GM08714 (cell line): ENCODE data around the gene MTA2.
"Not testable (repeated sequence)": the region's sequence is repeated elsewhere in the genome, so short reads cannot be mapped to it uniquely, and the experiment has no call there.

Source experiments
- H3K4me3 ChIP-seq: fragments of 200-500 bp; sonication (Bioruptor generic); 2 replicates; pipeline ENCODE4 v1.5.1; 2014; ENCODE audit warnings: mild to moderate bottlenecking, low read length, inconsistent platforms
- ZNF274 ChIP-seq: IDR thresholded peaks from 2 replicates; pipeline ENCODE4 v1.6.1; 2012; ENCODE audit warnings: mild to moderate bottlenecking, low read depth, low read length

Gene MTA2

GRCh38 chr11:62592146-62592815 is 9.4 kb downstream of the MTA2 start:
- H3K4me3 ChIP-seq: peak overlapping the region; percentile 59; the same call in 1 of the 2 replicates
- no peak for TF ChIP-seq ZNF274

GRCh38 chr11:62591448-62592145 is 10.1 kb downstream of the MTA2 start, which contains the start of gene TUT1:
Gene TUT1, minus strand, starts transcription at chr11:62591523. Its CDS starts 38 bp downstream, at chr11:62591485.
- H3K4me3 ChIP-seq: peak within 1 kb of the TSS; percentile 88
- TF ChIP-seq ZNF274: no peak

DNA sequence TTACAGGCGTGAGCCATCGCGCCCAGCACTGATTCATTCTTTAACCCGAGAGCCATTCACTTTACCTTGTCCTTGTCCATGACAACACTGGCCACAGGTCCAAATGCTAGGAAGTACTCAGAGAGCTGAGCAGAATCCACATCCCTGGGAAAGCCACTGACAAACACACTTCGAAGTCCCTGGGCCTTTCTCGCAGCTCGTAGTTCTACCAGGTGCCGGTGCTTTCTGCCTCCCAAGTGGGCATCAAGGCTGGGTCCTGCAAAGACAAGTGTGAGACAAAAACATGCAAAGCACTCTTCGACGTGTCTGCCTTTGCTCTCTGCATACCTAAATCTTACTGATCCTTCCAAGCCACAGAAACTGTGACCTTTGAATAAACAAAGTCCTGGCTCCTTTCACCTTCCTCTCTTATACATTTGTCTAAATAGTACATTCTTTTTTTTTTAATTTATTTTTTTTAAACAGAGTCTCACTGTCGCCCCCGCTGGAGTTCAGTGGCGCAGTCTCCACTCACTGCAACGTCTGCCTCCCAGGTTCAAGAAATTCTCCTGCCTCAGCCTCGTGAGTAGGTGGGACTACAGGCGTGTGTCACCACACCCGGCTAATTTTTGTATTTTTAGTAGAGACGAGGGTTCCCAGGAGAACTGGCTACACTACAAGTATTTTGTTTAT is 12.6 kb downstream of the MTA2 start:
- TF ChIP-seq ZNF274: no peak

DNA sequence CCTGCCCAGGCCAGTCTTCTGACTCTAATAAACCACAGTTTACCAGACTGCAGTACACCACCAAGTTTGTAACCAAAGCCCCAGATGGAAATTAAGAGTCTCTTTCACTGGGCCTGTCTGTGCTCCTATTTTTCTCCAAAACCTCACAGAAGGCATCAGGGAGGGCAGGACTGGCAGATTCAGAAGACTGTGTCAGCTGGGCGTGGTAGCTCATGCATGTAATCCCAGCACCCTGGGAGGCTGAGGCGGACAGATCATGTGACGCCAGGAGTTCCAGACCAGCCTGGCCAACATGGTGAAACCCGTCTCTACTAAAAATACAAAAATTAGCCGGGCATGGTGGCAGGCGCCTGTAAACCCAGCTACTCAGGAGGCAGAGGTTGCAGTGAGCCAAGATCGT is 16.3 kb downstream of the MTA2 start:
- not testable (repeated sequence) for H3K4me3 ChIP-seq

More for the DNA sequence above, 12.6 kb downstream of the MTA2 start:
- no peak overlapping the region for H3K4me3 ChIP-seq

DNA sequence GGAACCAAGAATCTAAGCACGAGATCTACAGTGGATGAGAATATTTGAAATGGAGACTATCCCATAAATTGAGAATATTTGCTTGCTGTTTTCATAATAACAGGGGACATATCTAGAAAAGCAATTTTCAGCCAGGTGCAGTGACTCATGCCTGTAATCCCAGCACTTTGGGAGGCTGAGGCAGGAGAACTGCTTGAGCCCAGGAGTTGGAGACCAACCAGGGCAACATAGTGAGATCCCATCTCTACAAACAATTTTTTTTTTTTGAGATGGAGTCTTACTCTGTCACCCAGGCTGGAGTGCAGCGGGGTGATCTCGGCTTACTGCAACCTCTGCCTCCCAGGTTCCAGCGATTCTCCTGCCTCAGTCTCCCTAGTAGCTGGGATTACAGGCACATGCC is 19.9 kb downstream of the MTA2 start:
- not testable (repeated sequence) for H3K4me3 ChIP-seq

DNA sequence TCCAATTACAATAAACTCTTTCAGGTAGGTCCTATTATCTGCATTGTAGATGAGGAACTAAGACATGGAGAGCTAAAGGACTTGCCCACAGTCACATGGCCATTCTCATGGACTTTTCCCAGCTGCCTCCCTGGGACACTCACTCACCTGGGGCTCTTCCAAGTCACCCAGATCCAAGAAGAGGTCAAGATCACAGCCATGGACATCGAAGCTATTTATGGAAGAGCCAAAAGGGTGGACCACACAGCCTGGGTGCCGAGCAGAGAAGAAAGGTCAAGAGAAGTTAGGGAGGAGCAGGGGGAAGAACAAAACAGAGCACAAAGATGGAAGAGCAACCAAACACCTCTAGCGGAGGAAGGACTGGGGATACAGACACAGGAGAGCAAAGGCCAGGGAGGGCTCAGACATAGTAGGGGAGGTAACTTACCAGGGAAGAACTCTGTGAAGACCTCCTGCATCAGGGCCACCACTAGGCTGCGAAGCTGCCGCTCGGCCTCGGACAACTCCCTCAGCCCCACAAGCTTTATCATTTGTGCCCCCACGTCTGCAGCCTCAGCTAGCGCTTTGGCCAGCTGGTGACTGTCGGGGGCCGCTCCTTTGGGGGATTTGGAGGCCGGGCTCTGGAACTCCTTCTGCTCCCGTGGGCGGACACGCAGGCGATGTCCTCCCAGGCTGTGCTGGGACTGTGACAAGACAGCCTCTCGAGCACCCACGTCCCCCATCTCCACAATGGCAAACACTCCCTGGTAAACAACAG is 20.5 kb downstream of the MTA2 start:
- TF ChIP-seq ZNF274: no peak

GRCh38 chr11:62579252-62579651 is 22.4 kb downstream of the MTA2 start:
- no peak for TF ChIP-seq ZNF274
- no peak overlapping the region for H3K4me3 ChIP-seq

More for the DNA sequence above, 20.5 kb downstream of the MTA2 start:
- no peak overlapping the region for H3K4me3 ChIP-seq

- H3K4me3 ChIP-seq: no peak overlapping the region
- no peak for TF ChIP-seq ZNF274
These were observed 23.1 kb downstream of the MTA2 start for GRCh38 chr11:62578541-62578940.

- no peak overlapping the region for H3K4me3 ChIP-seq
- TF ChIP-seq ZNF274: no peak
These were observed 24.5 kb downstream of the MTA2 start for GRCh38 chr11:62577046-62577714.

- TF ChIP-seq ZNF274: no peak
- H3K4me3 ChIP-seq: no peak overlapping the region
These were observed 25.8 kb downstream of the MTA2 start for GRCh38 chr11:62575837-62576236.

DNA sequence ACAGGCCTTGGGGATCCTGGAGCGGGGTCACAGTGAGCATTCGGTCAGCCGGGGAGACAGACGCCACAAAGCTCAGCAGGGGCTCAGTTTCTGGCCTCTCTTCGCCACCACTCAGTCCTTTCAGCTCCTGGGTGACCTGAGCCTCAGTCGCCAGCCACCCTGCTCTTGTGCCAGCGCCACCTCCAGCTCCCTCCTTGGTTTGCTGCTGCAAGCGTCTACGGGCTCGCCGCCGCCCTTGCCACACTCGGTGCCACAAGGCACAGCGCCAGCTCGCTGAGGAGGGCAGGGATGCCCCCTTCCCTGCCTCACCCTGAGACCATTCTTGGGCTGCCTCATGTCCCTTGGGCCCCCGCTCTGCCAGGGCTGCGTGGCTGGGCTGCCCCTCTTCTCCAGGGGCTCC is 26.5 kb downstream of the MTA2 start:
- peak overlapping the region; percentile 68; the same call in 1 of the 2 replicates for H3K4me3 ChIP-seq
- TF ChIP-seq ZNF274: no peak

DNA sequence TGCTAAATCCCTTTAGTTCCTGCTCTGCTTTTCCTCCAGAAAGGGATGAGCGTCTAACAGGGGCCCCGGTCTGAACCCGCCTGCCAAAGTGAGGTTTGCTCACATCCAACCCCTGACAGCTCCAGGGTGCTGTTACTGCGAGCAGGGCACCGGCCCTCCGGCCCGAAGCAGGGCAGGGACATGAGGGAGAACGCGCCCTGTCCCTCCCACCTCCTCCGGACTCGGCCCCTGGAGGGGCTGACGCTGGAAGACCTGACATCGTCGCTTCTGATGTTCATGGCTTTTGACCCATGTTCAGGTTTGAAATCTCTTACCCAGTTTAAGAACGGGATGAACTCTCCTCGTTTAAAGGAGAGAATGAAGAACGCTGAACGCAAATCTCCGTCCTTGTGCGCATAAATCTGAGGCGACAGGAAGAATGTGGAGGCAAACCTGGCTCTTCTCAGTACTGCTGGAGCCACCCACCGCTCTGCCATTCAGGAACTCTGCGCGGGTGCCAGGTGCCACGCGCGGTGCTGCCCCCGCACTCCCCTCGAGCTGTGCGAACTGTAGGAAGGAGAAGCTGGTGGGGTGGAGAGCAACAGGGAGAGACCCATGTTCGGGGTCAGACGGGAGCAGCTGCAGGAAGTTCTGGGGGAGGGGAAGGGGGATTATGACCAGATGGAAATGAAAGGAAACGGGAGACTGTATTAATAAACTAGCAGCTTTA is 27.1 kb downstream of the MTA2 start:
- peak overlapping the region; percentile 68; the same call in 1 of the 2 replicates for H3K4me3 ChIP-seq
- no peak for TF ChIP-seq ZNF274
